Ovary (tissue), 9 donors: Measurements from ENCODE around the gene SH3BP1. TPM values are rescaled to one million over a fixed set of nuclear protein-coding genes. Genes with fewer than 3 reads are reported as not detected.
"Not testable (repeated sequence)": the region's sequence is repeated elsewhere in the genome, so short reads cannot be mapped to it uniquely, and the experiment has no call there.

Source experiments
- DNase-seq, 5 donors: peaks; one replicate each; pipeline ENCODE4 v3.0.0-alpha.2; 2019 to 2020
- H3K27ac ChIP-seq, 2 donors: fragments of 200-600 bp; one replicate each; pipeline versions ENCODE4 v1.5.1 to v1.8.0; 2019 to 2022
- H3K27me3 ChIP-seq: fragments of 200-600 bp; one replicate; pipeline ENCODE4 v1.8.0; 2022
- H3K36me3 ChIP-seq: fragments of 200-600 bp; sonication (generic); one replicate; pipeline ENCODE4 v1.5.1; 2019
- H3K4me1 ChIP-seq: one replicate; pipeline ENCODE4 v1.8.1; 2013; ENCODE audit warnings: mild to moderate bottlenecking, moderate library complexity; ENCODE audit not compliant: insufficient read depth
- H3K4me3 ChIP-seq: fragments of 200-600 bp; sonication (generic); one replicate; pipeline ENCODE4 v1.5.1; 2017
- H3K9me3 ChIP-seq, 2 donors: fragments of 200-600 bp in 1 of 2; sonication (generic) in 1 of 2; one replicate each; pipeline versions ENCODE4 v1.5.1 to v1.8.1; 2013 to 2019; ENCODE audit warnings: mild to moderate bottlenecking in 1 of 2, moderate library complexity in 1 of 2
- CTCF ChIP-seq, 3 donors: fragments of 450-650 bp in 2 of 3; fragments of 200-600 bp in 1 of 3; IDR thresholded peaks; one replicate each; pipeline versions ENCODE4 v1.5.1 to v1.8.0; 2016 to 2022; ENCODE audit warnings: antibody characterized with exemption in 3 of 3, mild to moderate bottlenecking in 1 of 3
- EP300 ChIP-seq: sonication (generic); formaldehyde crosslinking; IDR thresholded peaks from one replicate; pipeline ENCODE4 v1.6.1; 2017; ENCODE audit warnings: antibody characterized with exemption
- POLR2A ChIP-seq: fragments of 450-650 bp; IDR thresholded peaks from one replicate; pipeline ENCODE4 v1.6.1; 2017; ENCODE audit warnings: antibody characterized with exemption, mild to moderate bottlenecking, moderate library complexity
- WGBS, 3 donors: extraction: QIAGEN DNeasy Blood & Tissue Kit in 1 of 3; methylation state at CpG; one replicate each; pipeline versions ENCODE4 v1.1.5 to v1.1.7; 2013 to 2017; 5-methylcytosine and 5-hydroxymethylcytosine counted together
- intact Hi-C, 4 donors: fragments of 100-400 bp; cut with DNase I; formaldehyde crosslinking; loops; one replicate each; pipeline versions ENCODE4 v1.11.0 to v1.15.1; 2022 to 2023
- polyA plus RNA-seq, 2 donors: library from polyadenylated mRNA; stranded (reverse); fragments of 200-250 nt in 1 of 2; fragments of 350-450 nt in 1 of 2; fragmentation: Illumina TruSeq in 1 of 2; extraction: RNeasy Lipid Tissue Mini Kit (QIAGEN cat#74804) in 1 of 2; gene quantifications; one replicate each; pipeline ENCODE4 v1.2.3, GENCODE V29; 2013 to 2014
- total RNA-seq, 7 donors: library from RNA; depleted of rRNA in 2 of 7; stranded (reverse); fragments of >200 nt in 2 of 7; fragmentation: NEBNext Ultra II Directional in 3 of 7; extraction: Animal tissue kit (Norgen Biotek cat#: 25700) in 3 of 7; gene quantifications; one replicate each; pipeline versions ENCODE4 v1.1.0 to v1.2.4, GENCODE V29; 2016 to 2023
- donor health status: DM: no; HTN: no; CAD: no; lungs with moderate emphysema.
- donor health status: DM: no; HTN: no; CAD: no.
- donor health status: Bipolar disorder and iron deficiency.
- donor health status: DM: yes; HTN: yes; CAD: no.
- donor health status: DM: no; HTN: no; CAD: no.
- donor health status: DM: yes; HTN: yes; CAD: no.

Gene SH3BP1
- total and polyA plus RNA-seq, 9 donors = 2.0 to 13.3 (median 8.2) TPM

- peak in 1 of 5 donors; percentile 50 for DNase-seq
- TF ChIP-seq POLR2A (no peak), CTCF (IDR thresholded peaks at IDR 0.05) (no peak), EP300 (no peak)
- Histone ChIP-seq H3K4me3 (peak overlapping the region; percentile 78), H3K36me3 (no peaks in the 10 kb centered on the region), H3K27ac (peak overlapping the region; percentile 64 to 96), H3K4me1 (peaks cover 8% of the 10 kb centered on the region), H3K9me3 (no peaks in the 10 kb centered on the region), H3K27me3 (no peaks in the 10 kb centered on the region)
- intact Hi-C loops = no loop called here
- WGBS, 3 donors = 6 to 17% (median 11%) methylated on average over 22 to 26 of the region's 26 CpGs
These were observed 30.0 kb upstream of the SH3BP1 start for GRCh38 chr22:37609240-37610152.

GRCh38 chr22:37610153-37610475 is 29.4 kb upstream of the SH3BP1 start:
- DNase-seq, H3K4me1 ChIP-seq, H3K4me3 ChIP-seq, H3K27ac ChIP-seq, H3K27me3 ChIP-seq, intact Hi-C loops, H3K9me3 ChIP-seq, H3K36me3 ChIP-seq: not testable (repeated sequence)
- 78 to 87% (median 80%) methylated on average over 3 of the region's 3 CpGs for WGBS, 3 donors

- TF ChIP-seq CTCF (IDR thresholded peaks at IDR 0.05) (no peak), EP300 (no peak), POLR2A (no peak)
- WGBS, 3 donors = 84 to 86% (median 85%) methylated on average over 15 of the region's 15 CpGs
- no peaks in the 10 kb centered on the region for H3K27me3 ChIP-seq
- H3K27ac ChIP-seq = no peak overlapping the region
- no peak for DNase-seq
- intact Hi-C loops = no loop called here
- no peaks in the 10 kb centered on the region for H3K36me3 ChIP-seq
- H3K4me3 ChIP-seq = no peak overlapping the region
- peaks cover 8% of the 10 kb centered on the region for H3K4me1 ChIP-seq
- H3K9me3 ChIP-seq = no peaks in the 10 kb centered on the region
These were observed 28.9 kb upstream of the SH3BP1 start for GRCh38 chr22:37610480-37611129.

GRCh38 chr22:37611207-37611606 is 28.3 kb upstream of the SH3BP1 start:
- DNase-seq = no peak
- 70 to 75% (median 73%) methylated on average over 6 of the region's 6 CpGs for whole genome bisulfite sequencing, 3 donors
- Histone ChIP-seq H3K36me3 (no peaks in the 10 kb centered on the region), H3K9me3 (no peaks in the 10 kb centered on the region), H3K27me3 (no peaks in the 10 kb centered on the region), H3K27ac (no peak overlapping the region), H3K4me1 (peaks cover 8% of the 10 kb centered on the region), H3K4me3 (no peak overlapping the region)
- TF ChIP-seq EP300 = no peak
- no peak for TF ChIP-seq POLR2A
- no peak for TF ChIP-seq CTCF (IDR thresholded peaks at IDR 0.05)
- intact Hi-C loops = no loop called here
